ENCODE data around the gene IL18BP.

IL18BP gene

DNA sequence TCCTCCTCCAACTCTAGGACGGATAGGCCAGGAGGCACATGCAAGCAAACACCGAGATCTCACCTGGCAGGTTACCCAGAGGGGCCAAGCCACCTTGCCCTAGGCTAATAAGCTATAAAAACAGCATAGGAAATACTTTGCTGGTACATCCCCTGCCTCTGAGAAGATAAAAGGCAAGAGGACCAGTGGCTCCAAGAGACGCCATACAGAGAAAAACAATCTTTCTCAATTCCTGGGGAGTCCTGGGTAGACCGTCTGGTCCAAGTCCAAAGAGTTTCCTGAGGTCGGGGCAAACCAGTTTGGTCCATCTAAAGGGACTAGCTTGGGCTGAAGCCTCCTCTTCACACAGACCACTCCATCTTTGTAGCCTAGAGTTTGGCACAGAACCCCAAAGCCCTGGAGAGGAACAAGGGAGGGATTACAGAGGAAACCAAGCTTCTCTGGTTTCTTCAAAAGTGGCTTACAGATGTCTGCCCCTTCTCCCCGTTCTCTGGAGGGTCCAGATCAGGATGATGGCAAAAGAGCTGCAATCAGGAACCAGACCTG, 41.2 kb downstream of the IL18BP start:
- Histone ChIP-seq H3K36me3 (replicated peaks) (peaks cover 3% of the 10 kb centered on the region), H3K4me3 (ENCODE audit: low read depth, low read length) (peak overlapping the region; percentile 74)
- in situ Hi-C loops (cut with HindIII; ENCODE audit: low pct_ligation_motif_present, low sequenced_read_pairs): no loop called here

DNA sequence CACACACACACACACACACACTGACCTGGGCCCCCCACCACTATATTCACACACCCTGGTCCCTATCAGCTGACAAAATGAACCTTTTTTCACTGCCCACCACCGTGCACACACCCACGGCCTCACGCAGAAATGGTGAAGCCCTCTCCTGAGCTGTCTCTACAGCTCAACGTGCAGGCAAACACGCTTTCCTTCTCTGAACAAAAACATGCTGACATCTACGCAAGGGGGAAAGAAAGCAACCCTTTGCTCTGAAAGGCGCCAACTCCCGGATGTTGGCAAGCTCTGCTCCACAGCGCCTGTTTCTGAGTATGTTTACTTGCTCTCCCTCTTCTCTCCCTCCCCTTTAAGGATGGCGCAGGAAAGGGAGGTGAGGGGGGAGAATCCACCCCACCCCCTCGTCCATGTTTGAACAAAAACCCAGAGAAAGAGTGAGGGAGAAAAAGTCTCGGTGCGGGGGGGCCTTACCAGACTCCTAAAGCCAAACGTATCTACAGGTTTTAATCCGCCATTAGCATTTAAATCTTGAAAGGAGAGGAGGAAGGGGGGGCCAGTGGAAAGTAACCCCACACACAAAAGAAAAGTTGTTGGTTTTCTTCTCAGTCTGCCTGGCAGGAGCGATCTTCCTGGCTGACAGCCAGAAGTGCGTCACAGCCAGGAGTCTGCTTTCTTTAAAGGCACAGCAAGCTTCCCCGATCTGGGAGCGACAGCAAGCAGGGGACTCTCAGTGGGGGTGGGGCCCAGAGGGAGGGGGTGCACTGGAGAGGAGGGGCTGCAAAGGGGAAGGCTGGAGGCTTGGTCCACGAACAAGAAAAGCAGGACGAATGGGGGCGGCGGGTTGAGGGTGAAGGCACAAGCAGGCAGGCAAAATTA, 42.0 kb downstream of the IL18BP start:
- Histone ChIP-seq H3K36me3 (replicated peaks) (no peaks in the 10 kb centered on the region), H3K27ac (peak overlapping the region; percentile 97), H3K27me3 (replicated peaks) (no peaks in the 10 kb centered on the region), H3K4me3 (ENCODE audit: low read depth, low read length) (peak overlapping the region; percentile 74)
- DNase-seq: peak; percentile 92
- TF ChIP-seq, protein P1, sequence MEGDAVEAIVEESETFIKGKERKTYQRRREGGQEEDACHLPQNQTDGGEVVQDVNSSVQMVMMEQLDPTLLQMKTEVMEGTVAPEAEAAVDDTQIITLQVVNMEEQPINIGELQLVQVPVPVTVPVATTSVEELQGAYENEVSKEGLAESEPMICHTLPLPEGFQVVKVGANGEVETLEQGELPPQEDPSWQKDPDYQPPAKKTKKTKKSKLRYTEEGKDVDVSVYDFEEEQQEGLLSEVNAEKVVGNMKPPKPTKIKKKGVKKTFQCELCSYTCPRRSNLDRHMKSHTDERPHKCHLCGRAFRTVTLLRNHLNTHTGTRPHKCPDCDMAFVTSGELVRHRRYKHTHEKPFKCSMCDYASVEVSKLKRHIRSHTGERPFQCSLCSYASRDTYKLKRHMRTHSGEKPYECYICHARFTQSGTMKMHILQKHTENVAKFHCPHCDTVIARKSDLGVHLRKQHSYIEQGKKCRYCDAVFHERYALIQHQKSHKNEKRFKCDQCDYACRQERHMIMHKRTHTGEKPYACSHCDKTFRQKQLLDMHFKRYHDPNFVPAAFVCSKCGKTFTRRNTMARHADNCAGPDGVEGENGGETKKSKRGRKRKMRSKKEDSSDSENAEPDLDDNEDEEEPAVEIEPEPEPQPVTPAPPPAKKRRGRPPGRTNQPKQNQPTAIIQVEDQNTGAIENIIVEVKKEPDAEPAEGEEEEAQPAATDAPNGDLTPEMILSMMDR (IDR thresholded peaks at IDR 0.05; ENCODE audit: low read depth, low read length, missing control alignments): no peak
- in situ Hi-C loops (cut with HindIII; ENCODE audit: low pct_ligation_motif_present, low sequenced_read_pairs): no loop called here

More for the DNA sequence above, 41.2 kb downstream of the IL18BP start:
- peak overlapping the region; percentile 97 for H3K27ac ChIP-seq
- no peaks in the 10 kb centered on the region for H3K27me3 ChIP-seq (replicated peaks)
- TF ChIP-seq, protein P1 (IDR thresholded peaks at IDR 0.05; ENCODE audit: low read depth, low read length, missing control alignments): no peak
- DNase-seq: no peak

DNA sequence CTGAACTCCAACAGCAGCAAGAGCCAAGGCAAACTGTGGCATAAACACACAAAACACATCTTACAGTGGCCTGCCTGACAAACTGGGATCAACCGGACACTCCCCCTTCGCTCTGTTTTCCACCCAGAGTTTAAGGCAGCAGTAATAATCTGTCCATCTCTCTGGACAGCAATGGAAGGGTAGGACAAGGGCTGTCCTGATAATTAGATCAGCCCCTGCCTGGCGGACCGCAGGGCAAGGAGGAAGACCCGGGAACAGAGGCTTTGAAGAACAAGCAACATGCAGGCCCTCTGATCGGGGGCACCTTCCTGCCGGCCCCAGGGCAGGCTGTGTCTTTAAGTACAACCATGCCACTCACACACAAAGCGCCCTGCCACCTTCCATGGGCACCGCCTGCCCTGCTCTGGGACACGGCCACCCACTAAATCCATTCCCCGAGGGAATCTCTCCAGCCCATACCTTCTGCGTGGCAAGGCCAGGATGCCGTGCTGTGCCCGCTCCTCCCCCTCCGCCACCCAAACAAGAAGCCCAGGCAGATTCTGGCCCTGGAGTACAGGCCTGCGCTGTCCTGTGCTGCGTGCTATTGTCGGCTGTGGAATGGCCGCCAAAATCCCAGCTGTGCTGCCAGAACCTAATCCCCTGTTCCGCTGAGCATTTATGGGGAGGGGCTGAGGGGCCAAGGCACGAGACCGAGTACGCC, 42.8 kb downstream of the IL18BP start:
- Histone ChIP-seq H3K4me3 (ENCODE audit: low read depth, low read length) (peak overlapping the region; percentile 74), H3K27me3 (replicated peaks) (no peaks in the 10 kb centered on the region), H3K36me3 (replicated peaks) (no peaks in the 10 kb centered on the region), H3K27ac (peak overlapping the region; percentile 97)
- in situ Hi-C loops (cut with HindIII; ENCODE audit: low pct_ligation_motif_present, low sequenced_read_pairs): no loop called here
- TF ChIP-seq, protein P1 (IDR thresholded peaks at IDR 0.05; ENCODE audit: low read depth, low read length, missing control alignments): no peak
- peak; percentile 60 for DNase-seq

DNA sequence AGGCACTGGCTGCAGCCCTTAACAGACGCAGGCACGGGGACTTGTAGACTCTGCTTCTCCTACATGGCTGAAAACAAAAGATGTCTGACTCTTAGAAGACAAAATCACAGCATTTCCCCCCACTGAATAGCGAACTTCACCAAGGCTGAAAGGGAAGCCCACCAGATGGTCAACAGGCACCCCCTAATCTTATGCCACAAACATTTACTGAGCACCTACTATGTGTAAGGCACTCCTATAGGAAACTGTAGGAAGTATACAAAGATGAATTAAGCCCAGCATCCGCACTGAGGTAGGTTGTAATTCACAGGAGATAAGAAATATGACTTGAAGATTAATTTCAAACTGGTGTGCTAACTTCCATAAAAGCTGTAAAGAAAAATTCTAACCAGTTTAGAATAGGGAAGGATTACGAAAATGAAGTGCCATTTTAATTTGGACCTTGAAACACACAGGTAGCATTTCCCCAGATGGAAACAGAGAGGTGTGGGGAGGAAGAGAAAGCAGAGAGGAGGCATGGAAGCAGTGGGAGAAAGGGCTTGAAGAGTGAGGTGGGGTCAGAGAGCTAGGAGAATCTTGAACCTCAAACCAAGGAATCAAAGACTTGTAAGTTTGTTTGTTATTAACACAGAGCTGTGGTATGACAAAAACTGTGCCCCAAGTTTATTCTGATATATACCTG, 43.5 kb downstream of the IL18BP start:
- Histone ChIP-seq H3K27ac (peak overlapping the region; percentile 97), H3K36me3 (replicated peaks) (no peaks in the 10 kb centered on the region), H3K4me3 (ENCODE audit: low read depth, low read length) (peak overlapping the region; percentile 74), H3K27me3 (replicated peaks) (no peaks in the 10 kb centered on the region)
- TF ChIP-seq, protein P1 (IDR thresholded peaks at IDR 0.05; ENCODE audit: low read depth, low read length, missing control alignments): no peak
- DNase-seq: no peak
- in situ Hi-C loops (cut with HindIII; ENCODE audit: low pct_ligation_motif_present, low sequenced_read_pairs): no loop called here

DNA sequence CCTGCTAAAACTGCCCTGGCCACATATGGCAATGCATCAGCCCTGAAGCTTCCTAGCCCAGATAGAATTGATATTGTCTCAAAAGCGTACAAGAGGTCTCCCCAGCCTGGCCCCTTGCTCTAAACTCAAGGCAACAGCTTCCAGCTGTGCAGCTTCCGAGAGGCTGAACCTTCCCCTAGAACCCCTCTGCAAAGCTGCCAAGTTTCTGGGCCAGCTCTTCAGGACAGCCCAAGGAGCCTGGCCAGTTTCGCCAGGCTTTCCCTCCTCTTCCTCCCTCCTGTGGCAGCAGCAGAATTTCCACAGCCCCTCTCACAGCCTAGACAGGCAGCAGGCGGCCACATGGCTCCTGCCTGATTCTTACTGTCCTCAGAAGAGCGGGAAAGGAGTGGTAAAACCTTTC, 47.1 kb downstream of the IL18BP start:
- DNase-seq: no peak
- TF ChIP-seq, protein P1 (IDR thresholded peaks at IDR 0.05; ENCODE audit: low read depth, low read length, missing control alignments): no peak

More for the DNA sequence above, 47.1 kb downstream of the IL18BP start:
- H3K27ac ChIP-seq: no peak overlapping the region
- no peak overlapping the region for H3K4me3 ChIP-seq (ENCODE audit: low read depth, low read length)
- in situ Hi-C loops (cut with HindIII; ENCODE audit: low pct_ligation_motif_present, low sequenced_read_pairs): no loop called here
- no peaks in the 10 kb centered on the region for H3K36me3 ChIP-seq (replicated peaks)
- H3K27me3 ChIP-seq (replicated peaks): no peaks in the 10 kb centered on the region

All from brain microvascular endothelial cell (primary cell).